Neural cell (in vitro differentiated cells): Measurements from ENCODE around the gene SIAH2. TPM values are rescaled to one million over a fixed set of nuclear protein-coding genes. Genes with fewer than 3 reads are reported as not detected.

Source experiments
- H2AFZ ChIP-seq: fragments of 200-600, 300-800 bp; sonication (generic), shearing (Covaris generic); 2 replicates; pipeline ENCODE4 v1.6.0; 2014; ENCODE audit warnings: low read depth, mild to moderate bottlenecking, antibody characterized with exemption, low read length, moderate library complexity
- H3F3A ChIP-seq: fragments of 200-600 bp; shearing (Covaris generic); 2 replicates; pipeline ENCODE4 v1.6.1; 2016; ENCODE audit warnings: mild to moderate bottlenecking, moderate library complexity, mixed read lengths, antibody characterized with exemption, low read length; ENCODE audit not compliant: insufficient read depth, poor library complexity, severe bottlenecking
- H3K27ac ChIP-seq: fragments of 200-600, 300-800 bp; sonication (generic), shearing (Covaris generic); 2 replicates; pipeline ENCODE4 v1.5.1; 2014; ENCODE audit warnings: mild to moderate bottlenecking, low read length, moderate library complexity
- H3K27me3 ChIP-seq: fragments of 300-800, 200-600 bp; sonication (generic), shearing (Covaris generic); 2 replicates; pipeline ENCODE4 v1.6.0; 2014; ENCODE audit warnings: mild to moderate bottlenecking, low read depth, low read length, moderate library complexity; ENCODE audit not compliant: insufficient read depth
- H3K36me3 ChIP-seq: fragments of 300-800, 200-600 bp; sonication (generic), shearing (Covaris generic); 2 replicates; pipeline ENCODE4 v1.5.1; 2014; ENCODE audit warnings: mild to moderate bottlenecking, antibody characterized with exemption, low read length, moderate library complexity; ENCODE audit not compliant: insufficient read depth
- H3K4me2 ChIP-seq: fragments of 300-800, 200-600 bp; sonication (generic), shearing (Covaris generic); 2 replicates; pipeline ENCODE4 v1.6.0; 2014; ENCODE audit warnings: mild to moderate bottlenecking, low read length
- H3K4me3 ChIP-seq: fragments of 300-800, 200-600 bp; sonication (generic), shearing (Covaris generic); 2 replicates; pipeline ENCODE4 v1.5.1; 2014; ENCODE audit warnings: mild to moderate bottlenecking, low read length, moderate library complexity
- H3K79me2 ChIP-seq: fragments of 200-600 bp; shearing (Covaris generic); replicated peaks from 2 replicates; pipeline ENCODE4 v1.6.0; 2014; ENCODE audit warnings: mild to moderate bottlenecking, low read length, moderate library complexity; ENCODE audit not compliant: insufficient read depth
- H3K9ac ChIP-seq: fragments of 300-800, 200-600 bp; sonication (generic), shearing (Covaris generic); 2 replicates; pipeline ENCODE4 v1.6.1; 2016; ENCODE audit warnings: mild to moderate bottlenecking, low read length, mixed read lengths
- H3K9me2 ChIP-seq: fragments of 200-600 bp; shearing (Covaris generic); 2 replicates; pipeline ENCODE4 v1.6.1; 2016; ENCODE audit warnings: mild to moderate bottlenecking, low read length, mixed read lengths; ENCODE audit not compliant: insufficient read depth
- H3K9me3 ChIP-seq: fragments of 200-600, 300-800 bp; sonication (generic), shearing (Covaris generic); 2 replicates; pipeline ENCODE4 v1.6.1; 2016; ENCODE audit warnings: mild to moderate bottlenecking, mixed run types, low read length, moderate library complexity, mixed read lengths
- H4K20me1 ChIP-seq: fragments of 200-600 bp; shearing (Covaris generic); 2 replicates; pipeline ENCODE4 v1.6.1; 2016; ENCODE audit warnings: mild to moderate bottlenecking, mixed run types; ENCODE audit not compliant: insufficient read depth
- EP300 ChIP-seq: fragments of 450-650 bp; conservative IDR thresholded peaks from 2 replicates; pipeline ENCODE4 v1.6.1; 2014; ENCODE audit warnings: antibody characterized with exemption, mild to moderate bottlenecking, moderate library complexity; ENCODE audit not compliant: poor library complexity, severe bottlenecking
- EZH2 ChIP-seq: fragments of 200-600, 300-800 bp; shearing (Covaris generic), sonication (generic); IDR thresholded peaks from 2 replicates; pipeline ENCODE4 v1.6.1; 2014; ENCODE audit warnings: antibody characterized with exemption, low read length, borderline replicate concordance, mild to moderate bottlenecking; ENCODE audit not compliant: insufficient read depth, poor library complexity, severe bottlenecking
- MXI1 ChIP-seq: fragments of 450-650 bp; conservative IDR thresholded peaks from 2 replicates; pipeline ENCODE4 v1.6.1; 2014; ENCODE audit warnings: antibody characterized with exemption, mild to moderate bottlenecking; ENCODE audit not compliant: poor library complexity, severe bottlenecking
- POLR2AphosphoS5 ChIP-seq: IDR thresholded peaks from 2 replicates; pipeline ENCODE4 v1.6.1; 2012
- RAD21 ChIP-seq: fragments of 450-650 bp; conservative IDR thresholded peaks from 2 replicates; pipeline ENCODE4 v1.6.1; 2014; ENCODE audit warnings: antibody characterized with exemption, mild to moderate bottlenecking, moderate library complexity
- SMC3 ChIP-seq: fragments of 450-650 bp; conservative IDR thresholded peaks from 2 replicates; pipeline ENCODE4 v1.6.1; 2014; ENCODE audit warnings: antibody characterized with exemption, mild to moderate bottlenecking, moderate library complexity; ENCODE audit not compliant: poor library complexity
- TAF1 ChIP-seq: IDR thresholded peaks from 2 replicates; pipeline ENCODE4 v1.6.1; 2012; ENCODE audit warnings: low read depth
- polyA plus RNA-seq: library from polyadenylated mRNA; depleted of rRNA; stranded (reverse); fragments of >200 nt; gene quantifications from 2 replicates; pipeline ENCODE4 v1.2.3, GENCODE V29; 2014
- TF ChIP-seq, protein P1 (sequence below): fragments of 450-650 bp; IDR thresholded peaks from 2 replicates; pipeline ENCODE4 v1.5.1; 2014; ENCODE audit warnings: antibody characterized with exemption, mild to moderate bottlenecking, moderate library complexity; ENCODE audit not compliant: poor library complexity, severe bottlenecking
- TF ChIP-seq, protein P2 (sequence below): IDR thresholded peaks from 2 replicates; pipeline ENCODE4 v1.6.1; 2012; ENCODE audit warnings: borderline replicate concordance

Gene SIAH2
- polyA plus RNA-seq, 1 donor from 2014 or later, result 21.8 TPM

DNA sequence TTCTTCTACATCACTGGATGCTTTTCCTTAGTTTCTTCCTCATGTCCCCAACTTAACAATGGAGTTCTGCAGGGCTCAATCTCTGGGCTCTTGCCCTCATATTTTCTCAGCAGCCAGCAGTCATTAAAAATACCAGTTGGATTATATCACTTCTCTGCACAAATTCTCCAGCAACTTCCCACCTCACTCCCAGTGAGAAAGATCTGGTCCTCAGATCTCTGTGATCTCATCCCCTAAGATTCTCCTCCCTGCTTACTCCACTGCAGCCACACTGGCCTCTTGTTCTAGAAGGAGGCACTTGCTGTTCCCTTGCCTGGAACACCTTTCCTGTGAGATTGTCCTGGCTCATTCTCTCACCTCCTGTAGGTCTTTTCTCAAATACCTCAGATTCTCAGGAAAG lies 65.3 kb downstream of the SIAH2 start:
- TF ChIP-seq, protein P1, sequence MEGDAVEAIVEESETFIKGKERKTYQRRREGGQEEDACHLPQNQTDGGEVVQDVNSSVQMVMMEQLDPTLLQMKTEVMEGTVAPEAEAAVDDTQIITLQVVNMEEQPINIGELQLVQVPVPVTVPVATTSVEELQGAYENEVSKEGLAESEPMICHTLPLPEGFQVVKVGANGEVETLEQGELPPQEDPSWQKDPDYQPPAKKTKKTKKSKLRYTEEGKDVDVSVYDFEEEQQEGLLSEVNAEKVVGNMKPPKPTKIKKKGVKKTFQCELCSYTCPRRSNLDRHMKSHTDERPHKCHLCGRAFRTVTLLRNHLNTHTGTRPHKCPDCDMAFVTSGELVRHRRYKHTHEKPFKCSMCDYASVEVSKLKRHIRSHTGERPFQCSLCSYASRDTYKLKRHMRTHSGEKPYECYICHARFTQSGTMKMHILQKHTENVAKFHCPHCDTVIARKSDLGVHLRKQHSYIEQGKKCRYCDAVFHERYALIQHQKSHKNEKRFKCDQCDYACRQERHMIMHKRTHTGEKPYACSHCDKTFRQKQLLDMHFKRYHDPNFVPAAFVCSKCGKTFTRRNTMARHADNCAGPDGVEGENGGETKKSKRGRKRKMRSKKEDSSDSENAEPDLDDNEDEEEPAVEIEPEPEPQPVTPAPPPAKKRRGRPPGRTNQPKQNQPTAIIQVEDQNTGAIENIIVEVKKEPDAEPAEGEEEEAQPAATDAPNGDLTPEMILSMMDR, result no peak
- TF ChIP-seq EP300 (no peak), RAD21 (no peak), SMC3 (no peak), EZH2 (no peak), MXI1 (no peak), TAF1 (no peak), POLR2AphosphoS5 (no peak)
- TF ChIP-seq, protein P2, sequence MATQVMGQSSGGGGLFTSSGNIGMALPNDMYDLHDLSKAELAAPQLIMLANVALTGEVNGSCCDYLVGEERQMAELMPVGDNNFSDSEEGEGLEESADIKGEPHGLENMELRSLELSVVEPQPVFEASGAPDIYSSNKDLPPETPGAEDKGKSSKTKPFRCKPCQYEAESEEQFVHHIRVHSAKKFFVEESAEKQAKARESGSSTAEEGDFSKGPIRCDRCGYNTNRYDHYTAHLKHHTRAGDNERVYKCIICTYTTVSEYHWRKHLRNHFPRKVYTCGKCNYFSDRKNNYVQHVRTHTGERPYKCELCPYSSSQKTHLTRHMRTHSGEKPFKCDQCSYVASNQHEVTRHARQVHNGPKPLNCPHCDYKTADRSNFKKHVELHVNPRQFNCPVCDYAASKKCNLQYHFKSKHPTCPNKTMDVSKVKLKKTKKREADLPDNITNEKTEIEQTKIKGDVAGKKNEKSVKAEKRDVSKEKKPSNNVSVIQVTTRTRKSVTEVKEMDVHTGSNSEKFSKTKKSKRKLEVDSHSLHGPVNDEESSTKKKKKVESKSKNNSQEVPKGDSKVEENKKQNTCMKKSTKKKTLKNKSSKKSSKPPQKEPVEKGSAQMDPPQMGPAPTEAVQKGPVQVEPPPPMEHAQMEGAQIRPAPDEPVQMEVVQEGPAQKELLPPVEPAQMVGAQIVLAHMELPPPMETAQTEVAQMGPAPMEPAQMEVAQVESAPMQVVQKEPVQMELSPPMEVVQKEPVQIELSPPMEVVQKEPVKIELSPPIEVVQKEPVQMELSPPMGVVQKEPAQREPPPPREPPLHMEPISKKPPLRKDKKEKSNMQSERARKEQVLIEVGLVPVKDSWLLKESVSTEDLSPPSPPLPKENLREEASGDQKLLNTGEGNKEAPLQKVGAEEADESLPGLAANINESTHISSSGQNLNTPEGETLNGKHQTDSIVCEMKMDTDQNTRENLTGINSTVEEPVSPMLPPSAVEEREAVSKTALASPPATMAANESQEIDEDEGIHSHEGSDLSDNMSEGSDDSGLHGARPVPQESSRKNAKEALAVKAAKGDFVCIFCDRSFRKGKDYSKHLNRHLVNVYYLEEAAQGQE, result no peak
- H3K4me2 ChIP-seq, result no peak overlapping the region
- no peaks in the 10 kb centered on the region for H3K9me2 ChIP-seq
- no peaks in the 10 kb centered on the region for H4K20me1 ChIP-seq
- no peaks in the 10 kb centered on the region for H3K27me3 ChIP-seq
- no peaks in the 10 kb centered on the region for H3K79me2 ChIP-seq
- H3F3A ChIP-seq, result no peaks in the 10 kb centered on the region
- H3K27ac ChIP-seq, result no peak overlapping the region
- no peak overlapping the region for H3K9ac ChIP-seq
- H3K36me3 ChIP-seq, result no peaks in the 10 kb centered on the region
- H3K4me3 ChIP-seq, result no peak overlapping the region
- peaks cover 7% of the 10 kb centered on the region for H3K9me3 ChIP-seq
- H2AFZ ChIP-seq, result no peak overlapping the region

DNA sequence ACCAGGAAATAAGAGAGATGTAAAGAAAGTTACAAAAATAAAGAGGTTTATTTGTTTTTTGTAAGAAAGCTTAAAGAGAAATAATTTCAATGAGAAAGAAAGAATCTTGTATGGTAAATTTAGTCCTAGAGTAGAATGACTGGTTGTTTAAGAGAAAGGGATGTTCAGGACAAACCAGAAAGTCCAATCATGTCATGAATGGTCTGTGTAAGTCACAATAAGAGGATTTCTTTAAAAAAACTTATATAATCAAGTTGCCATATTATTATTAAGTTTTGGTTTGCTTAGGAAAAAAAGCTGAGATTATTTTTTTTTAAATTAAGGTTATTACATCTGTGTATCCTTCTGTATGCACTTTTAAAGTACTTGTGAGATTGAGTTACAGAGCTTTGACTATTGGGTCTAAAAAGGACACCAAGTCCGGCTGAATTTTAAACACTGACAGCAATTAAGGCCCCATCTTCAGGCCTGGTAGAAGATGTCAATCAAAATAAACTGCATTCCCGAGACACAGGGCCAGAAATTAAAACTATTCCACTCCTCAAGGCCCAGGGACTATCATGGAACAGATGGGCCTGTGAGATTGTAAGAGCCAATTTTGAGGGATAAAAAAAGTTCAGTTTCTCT lies 71.4 kb downstream of the SIAH2 start:
- Histone ChIP-seq H3K9ac (no peak overlapping the region), H2AFZ (no peak overlapping the region), H3K9me3 (peaks cover 10% of the 10 kb centered on the region), H3K4me2 (no peak overlapping the region), H4K20me1 (no peaks in the 10 kb centered on the region), H3F3A (no peaks in the 10 kb centered on the region), H3K79me2 (no peaks in the 10 kb centered on the region), H3K27ac (no peak overlapping the region), H3K36me3 (no peaks in the 10 kb centered on the region), H3K9me2 (no peaks in the 10 kb centered on the region), H3K27me3 (no peaks in the 10 kb centered on the region), H3K4me3 (no peak overlapping the region)
- no peak for TF ChIP-seq EZH2
- TF ChIP-seq POLR2AphosphoS5, result no peak
- TF ChIP-seq, protein P1, result no peak
- TF ChIP-seq TAF1, result no peak
- TF ChIP-seq, protein P2, result no peak
- TF ChIP-seq EP300, result no peak
